Spinal cord (tissue), 10 donors: ENCODE measurements around the gene MAP1A. TPM values are rescaled to one million over a fixed set of nuclear protein-coding genes. Genes with fewer than 3 reads are reported as not detected.
"Not testable (repeated sequence)": the region's sequence is repeated elsewhere in the genome, so short reads cannot be mapped to it uniquely, and the experiment has no call there.

ENCODE experiments used
- DNase-seq, 6 donors: peaks; one replicate each; pipeline versions ENCODE4 v3.0.0 to v3.0.0-alpha.2; 2013 to 2015; ENCODE audit warnings: low spot score in 6 of 6, low read depth in 4 of 6
- H3K27ac ChIP-seq: one replicate; pipeline ENCODE4 v1.5.1; 2013; ENCODE audit warnings: low read depth, low read length, control low read depth
- H3K27me3 ChIP-seq: one replicate; pipeline ENCODE4 v1.6.1; 2013; ENCODE audit warnings: low read length; ENCODE audit not compliant: control insufficient read depth, insufficient read depth
- H3K36me3 ChIP-seq: one replicate; pipeline ENCODE4 v1.6.1; 2013; ENCODE audit warnings: low read length; ENCODE audit not compliant: control insufficient read depth, insufficient read depth
- H3K4me1 ChIP-seq: one replicate; pipeline ENCODE4 v1.6.1; 2013; ENCODE audit warnings: low read length; ENCODE audit not compliant: control insufficient read depth, insufficient read depth
- H3K4me3 ChIP-seq: one replicate; pipeline ENCODE4 v1.5.1; 2013; ENCODE audit warnings: low read depth, low read length, control low read depth
- H3K9me3 ChIP-seq: one replicate; pipeline ENCODE4 v1.6.1; 2013; ENCODE audit warnings: low read length; ENCODE audit not compliant: control insufficient read depth, insufficient read depth
- WGBS: methylation state at CpG from one replicate; pipeline ENCODE4 v1.1.5; 2013; ENCODE audit warnings: missing lambda C conversion rate; ENCODE audit not compliant: insufficient coverage; 5-methylcytosine and 5-hydroxymethylcytosine counted together
- polyA plus RNA-seq, 2 donors: library from polyadenylated mRNA; unstranded; fragments of 120-200 nt; gene quantifications; one replicate each; pipeline ENCODE4 v1.2.1, GENCODE V29; 2013; ENCODE audit not compliant: insufficient read length in 2 of 2
- total RNA-seq, 2 donors: library from RNA; depleted of rRNA in 1 of 2; stranded (reverse); fragments of 120-200 nt in 1 of 2; fragments of >200 nt in 1 of 2; gene quantifications; one replicate each; pipeline versions ENCODE4 v1.2.3 to v1.2.4, GENCODE V29; 2013 to 2014
- donor health status: healthy.

MAP1A gene
- total and polyA plus RNA-seq, 4 donors: 71.6 to 230 (median 168) TPM

- no peak overlapping the region for H3K27ac ChIP-seq
- peaks cover 81% of the 10 kb centered on the region for H3K36me3 ChIP-seq
- H3K9me3 ChIP-seq: no peaks in the 10 kb centered on the region
- H3K27me3 ChIP-seq: no peaks in the 10 kb centered on the region
- 83% methylated on average over 12 of the region's 12 CpGs for WGBS
- no peak for DNase-seq
- peaks cover 8% of the 10 kb centered on the region for H3K4me1 ChIP-seq
- no peak overlapping the region for H3K4me3 ChIP-seq
These were observed 10.6 kb downstream of the MAP1A start for GRCh38 chr15:43527802-43528541.

GRCh38 chr15:43528542-43529007 lies 11.2 kb downstream of the MAP1A start:
- peaks cover 75% of the 10 kb centered on the region for H3K36me3 ChIP-seq
- no peak overlapping the region for H3K4me3 ChIP-seq
- 89% methylated on average over 3 of the region's 11 CpGs for WGBS
- H3K4me1 ChIP-seq: peaks cover 8% of the 10 kb centered on the region
- no peaks in the 10 kb centered on the region for H3K27me3 ChIP-seq
- H3K9me3 ChIP-seq: no peaks in the 10 kb centered on the region
- no peak for DNase-seq
- H3K27ac ChIP-seq: no peak overlapping the region

GRCh38 chr15:43529141-43529540 lies 11.7 kb downstream of the MAP1A start:
- peaks cover 69% of the 10 kb centered on the region for H3K36me3 ChIP-seq
- DNase-seq: no peak
- H3K4me1 ChIP-seq: peaks cover 8% of the 10 kb centered on the region
- no peaks in the 10 kb centered on the region for H3K27me3 ChIP-seq
- H3K4me3 ChIP-seq: no peak overlapping the region
- H3K9me3 ChIP-seq: no peaks in the 10 kb centered on the region
- 93% methylated on average over 12 of the region's 15 CpGs for WGBS
- H3K27ac ChIP-seq: no peak overlapping the region

GRCh38 chr15:43529587-43530345 lies 12.4 kb downstream of the MAP1A start:
- Histone ChIP-seq H3K4me1 (peaks cover 9% of the 10 kb centered on the region), H3K4me3 (no peak overlapping the region), H3K9me3 (no peaks in the 10 kb centered on the region), H3K36me3 (peaks cover 69% of the 10 kb centered on the region), H3K27ac (no peak overlapping the region), H3K27me3 (no peaks in the 10 kb centered on the region)
- 82% methylated on average over 10 of the region's 12 CpGs for WGBS
- no peak for DNase-seq

- H3K27me3 ChIP-seq: no peaks in the 10 kb centered on the region
- H3K27ac ChIP-seq: peak overlapping the region; percentile 29
- peaks cover 12% of the 10 kb centered on the region for H3K4me1 ChIP-seq
- peaks cover 62% of the 10 kb centered on the region for H3K36me3 ChIP-seq
- 18% methylated on average over 6 of the region's 7 CpGs for WGBS
- no peaks in the 10 kb centered on the region for H3K9me3 ChIP-seq
- peak in 2 of 6 donors; percentile 16 to 28 for DNase-seq
- H3K4me3 ChIP-seq: no peak overlapping the region
These were observed 13.7 kb downstream of the MAP1A start for GRCh38 chr15:43531018-43531670.

- not testable (repeated sequence) for H3K27me3 ChIP-seq, H3K4me3 ChIP-seq, DNase-seq, H3K27ac ChIP-seq, H3K9me3 ChIP-seq
- Histone ChIP-seq H3K36me3 (peaks cover 45% of the 10 kb centered on the region), H3K4me1 (peaks cover 12% of the 10 kb centered on the region)
- no CpG with 5 or more reads among the region's 5 CpGs for WGBS
These were observed 15.4 kb downstream of the MAP1A start for GRCh38 chr15:43532826-43533225.

GRCh38 chr15:43534897-43535296 lies 17.5 kb downstream of the MAP1A start:
- no peak overlapping the region for H3K4me3 ChIP-seq
- DNase-seq: no peak
- no peaks in the 10 kb centered on the region for H3K9me3 ChIP-seq
- H3K4me1 ChIP-seq: peaks cover 9% of the 10 kb centered on the region
- no peaks in the 10 kb centered on the region for H3K27me3 ChIP-seq
- no peak overlapping the region for H3K27ac ChIP-seq
- 94% methylated on average over 3 of the region's 3 CpGs for WGBS
- H3K36me3 ChIP-seq: peaks cover 29% of the 10 kb centered on the region

- H3K4me3 ChIP-seq: no peak overlapping the region
- WGBS: 100% methylated on average over 1 of the region's 2 CpGs
These were observed 20.7 kb downstream of the MAP1A start for GRCh38 chr15:43538091-43538490.

GRCh38 chr15:43541785-43542184 lies 24.4 kb downstream of the MAP1A start:
- no peaks in the 10 kb centered on the region for H3K27me3 ChIP-seq
- no peak overlapping the region for H3K27ac ChIP-seq
- no peak for DNase-seq
- no peak overlapping the region for H3K4me3 ChIP-seq
- no peaks in the 10 kb centered on the region for H3K9me3 ChIP-seq
- H3K36me3 ChIP-seq: peaks cover 5% of the 10 kb centered on the region
- no peaks in the 10 kb centered on the region for H3K4me1 ChIP-seq

More at GRCh38 chr15:43538091-43538490, 20.7 kb downstream of the MAP1A start:
- no peak for DNase-seq
- no peaks in the 10 kb centered on the region for H3K9me3 ChIP-seq
- H3K27me3 ChIP-seq: no peaks in the 10 kb centered on the region
- peaks cover 15% of the 10 kb centered on the region for H3K36me3 ChIP-seq
- no peak overlapping the region for H3K27ac ChIP-seq
- peaks cover 4% of the 10 kb centered on the region for H3K4me1 ChIP-seq
